HCT116 (cell line): ENCODE results near the gene TMA16. TPM values are rescaled to one million over a fixed set of nuclear protein-coding genes. Genes with fewer than 3 reads are reported as not detected.

Experiments
- ATAC-seq: fragments of 200-7000 bp; cut with Tn5 transposase; 2 replicates; pipeline ENCODE4 v1.9.1; 2020; ENCODE audit warnings: mild to moderate bottlenecking, moderate library complexity
- BruUV-seq: library from RNA; stranded (reverse); fragments of 400-500 nt; replicated peaks from 2 replicates; lab custom pipeline; 2021; lab: Mats Ljungman, UMichigan
- CTCF ChIA-PET: fragments of 300-600 bp; sonication (Branson Sonifier 250); formaldehyde crosslinking; loops from one replicate; lab custom pipeline; 2021; ENCODE audit warnings: antibody characterized with exemption; lab: Charles Lee
- POLR2A ChIA-PET: fragments of 300-600, 350-600 bp; sonication (Branson Sonifier 250); formaldehyde crosslinking; loops from one replicate; lab custom pipeline; 2021; ENCODE audit warnings: antibody characterized with exemption; lab: Charles Lee
- RAD21 ChIA-PET, 2 experiments: fragments of 300-600 bp; sonication (Branson Sonifier 250); formaldehyde crosslinking; loops; one replicate each; lab custom pipeline; 2023; ENCODE audit warnings: low total read pairs in 2 of 2; ENCODE audit not compliant: uncharacterized antibody in 2 of 2, unreplicated experiment in 2 of 2, low non-redundant PET in 1 of 2; lab: Charles Lee
- DNase-seq: peaks from one replicate; pipeline ENCODE4 v3.0.0-alpha.2; 2010; ENCODE audit warnings: low read depth, low spot score
- H2AFZ ChIP-seq: fragments of 200-600 bp; shearing (Covaris generic), sonication (generic); 2 replicates; pipeline ENCODE4 v1.6.1; 2017; ENCODE audit warnings: low read depth, mixed run types, mixed read lengths, antibody characterized with exemption, low read length; ENCODE audit not compliant: poor library complexity, severe bottlenecking
- H3K27ac ChIP-seq: 2 replicates; pipeline ENCODE4 v1.5.1; 2012; ENCODE audit warnings: low read depth, low read length
- H3K27me3 ChIP-seq: fragments of 200-600 bp; sonication (generic); 2 replicates; pipeline ENCODE4 v1.6.1; 2016; ENCODE audit warnings: mixed run types, low read length, mixed read lengths; ENCODE audit not compliant: insufficient read depth
- H3K36me3 ChIP-seq, 2 experiments: fragments of 200-500 bp in 1 of 2; fragments of 200-600 bp in 1 of 2; sonication (Bioruptor generic) in 1 of 2; sonication (generic) in 1 of 2; 2 replicates each; pipeline versions ENCODE4 v1.5.1 to v1.6.1; 2014 to 2016; ENCODE audit warnings: low read length in 2 of 2, inconsistent platforms in 1 of 2, mixed read lengths in 1 of 2, mixed run types in 1 of 2; ENCODE audit not compliant: insufficient read depth in 2 of 2, control insufficient read depth in 1 of 2
- H3K4me1 ChIP-seq, 2 experiments: fragments of 200-600 bp in 1 of 2; sonication (generic) in 1 of 2; 2 replicates each; pipeline versions ENCODE4 v1.5.1 to v1.6.1; 2012 to 2017; ENCODE audit warnings: low read length in 2 of 2, inconsistent platforms in 1 of 2, mild to moderate bottlenecking in 1 of 2, mixed read lengths in 1 of 2, mixed run types in 1 of 2, moderate library complexity in 1 of 2; ENCODE audit not compliant: insufficient read depth in 2 of 2, control insufficient read depth in 1 of 2
- H3K4me2 ChIP-seq: fragments of 200-600 bp; sonication (generic); 2 replicates; pipeline ENCODE4 v1.6.1; 2017; ENCODE audit warnings: mixed run types, low read length, mixed read lengths
- H3K4me3 ChIP-seq, 2 experiments: fragments of 200-600 bp in 1 of 2; sonication (generic) in 1 of 2; replicated peaks in 1 of 2; 2 replicates each; pipeline ENCODE4 v1.5.1; 2011 to 2016; ENCODE audit warnings: low read length in 2 of 2, control low read depth in 1 of 2, low read depth in 1 of 2, mild to moderate bottlenecking in 1 of 2, mixed read lengths in 1 of 2, mixed run types in 1 of 2
- H3K79me2 ChIP-seq: fragments of 200-600 bp; sonication (generic); 2 replicates; pipeline ENCODE4 v1.6.1; 2017; ENCODE audit warnings: mild to moderate bottlenecking, mixed run types, low read length, moderate library complexity, mixed read lengths; ENCODE audit not compliant: insufficient read depth
- H3K9ac ChIP-seq: fragments of 200-600 bp; sonication (generic); 2 replicates; pipeline ENCODE4 v1.6.1; 2016; ENCODE audit warnings: low read length, mixed read lengths
- H3K9me2 ChIP-seq: fragments of 200-600 bp; sonication (generic), shearing (Covaris generic); 2 replicates; pipeline ENCODE4 v1.6.1; 2017; ENCODE audit warnings: mixed run types, mild to moderate bottlenecking, moderate library complexity; ENCODE audit not compliant: insufficient read depth
- H3K9me3 ChIP-seq, 2 experiments: fragments of 200-500 bp in 1 of 2; fragments of 200-600 bp in 1 of 2; sonication (Bioruptor generic) in 1 of 2; sonication (generic) in 1 of 2; 2 replicates each; pipeline ENCODE4 v1.6.1; 2014 to 2017; ENCODE audit warnings: low read length in 2 of 2, mixed read lengths in 2 of 2, inconsistent platforms in 1 of 2, low read depth in 1 of 2, mild to moderate bottlenecking in 1 of 2, mixed run types in 1 of 2, moderate library complexity in 1 of 2; ENCODE audit not compliant: control insufficient read depth in 1 of 2, insufficient read depth in 1 of 2
- H4K20me1 ChIP-seq: fragments of 200-600 bp; sonication (generic), shearing (Covaris generic); 2 replicates; pipeline ENCODE4 v1.6.1; 2017; ENCODE audit warnings: mixed run types, mild to moderate bottlenecking, moderate library complexity; ENCODE audit not compliant: insufficient read depth
- ATF3 ChIP-seq: IDR thresholded peaks from 2 replicates; pipeline ENCODE4 v1.6.1; 2012
- CBX3 ChIP-seq: IDR thresholded peaks from 2 replicates; pipeline ENCODE4 v1.6.1; 2012; ENCODE audit warnings: low read depth
- CEBPB ChIP-seq: IDR thresholded peaks from 2 replicates; pipeline ENCODE4 v1.6.1; 2012; ENCODE audit warnings: low read depth
- CTCF ChIP-seq, 3 experiments: fragments of 200-600 bp in 1 of 3; sonication (generic) in 1 of 3; IDR thresholded peaks in 2 of 3; conservative IDR thresholded peaks in 1 of 3; 2 replicates each; pipeline ENCODE4 v1.5.1; 2012 to 2017; ENCODE audit warnings: low read depth in 2 of 3, low read length in 2 of 3, antibody characterized with exemption in 1 of 3, borderline replicate concordance in 1 of 3, control low read depth in 1 of 3, mild to moderate bottlenecking in 1 of 3, mixed read lengths in 1 of 3, mixed run types in 1 of 3, moderate library complexity in 1 of 3; ENCODE audit not compliant: insufficient read depth in 1 of 3
- EGR1 ChIP-seq: IDR thresholded peaks from 2 replicates; pipeline ENCODE4 v1.6.1; 2012; ENCODE audit warnings: low read depth
- ELF1 ChIP-seq: IDR thresholded peaks from 2 replicates; pipeline ENCODE4 v1.6.1; 2012; ENCODE audit warnings: low read depth, borderline replicate concordance
- EZH2 ChIP-seq: fragments of 200-600 bp; sonication (generic); IDR thresholded peaks from 2 replicates; pipeline ENCODE4 v1.6.1; 2017; ENCODE audit warnings: antibody characterized with exemption, mixed run types
- EZH2phosphoT487 ChIP-seq: fragments of 200-600 bp; IDR thresholded peaks from 2 replicates; pipeline ENCODE4 v1.6.1; 2018; ENCODE audit warnings: antibody characterized with exemption, borderline replicate concordance
- FOSL1 ChIP-seq: IDR thresholded peaks from 2 replicates; pipeline ENCODE4 v1.6.1; 2012; ENCODE audit warnings: low read depth
- MAX ChIP-seq: IDR thresholded peaks from 2 replicates; pipeline ENCODE4 v1.6.1; 2012
- POLR2A ChIP-seq: IDR thresholded peaks from 2 replicates; pipeline ENCODE4 v1.7.0; 2011; ENCODE audit warnings: borderline replicate concordance; ENCODE audit not compliant: insufficient read depth, insufficient read length; ENCODE audit errors: extremely low read depth
- POLR2AphosphoS5 ChIP-seq: IDR thresholded peaks from 2 replicates; pipeline ENCODE4 v1.6.1; 2011; ENCODE audit warnings: mild to moderate bottlenecking, low read depth, low read length, moderate library complexity
- RAD21 ChIP-seq: IDR thresholded peaks from 2 replicates; pipeline ENCODE4 v1.6.1; 2012; ENCODE audit warnings: low read depth, mild to moderate bottlenecking
- REST ChIP-seq: IDR thresholded peaks from 2 replicates; pipeline ENCODE4 v1.6.1; 2012; ENCODE audit warnings: low read depth
- SIN3A ChIP-seq: IDR thresholded peaks from 2 replicates; pipeline ENCODE4 v1.6.1; 2012; ENCODE audit warnings: low read depth
- ZBTB33 ChIP-seq: IDR thresholded peaks from 2 replicates; pipeline ENCODE4 v1.6.1; 2011; ENCODE audit warnings: mild to moderate bottlenecking, low read length, moderate library complexity; ENCODE audit not compliant: insufficient replicate concordance; ENCODE audit errors: extremely low read depth
- ZFX ChIP-seq: fragments of 450-650 bp; IDR thresholded peaks from 2 replicates; pipeline ENCODE4 v1.6.1; 2017
- intact Hi-C: fragments of 100-400 bp; cut with micrococcal nuclease; formaldehyde crosslinking; loops from 2 replicates; pipeline ENCODE4 v1.10.0; 2022
- total RNA-seq: library from RNA; stranded (reverse); gene quantifications from one replicate; pipeline ENCODE4 v1.2.1, GENCODE V29; 2021; ENCODE audit not compliant: unreplicated experiment

TMA16 gene
- total RNA-seq, 1 experiment from 2014 or later: 52.7 TPM

- Histone ChIP-seq H3K4me1 (peaks cover 6 to 15% of the 10 kb centered on the region in 2 experiments; a peak in 3 of 4 replicates), H3K9me3 (no peaks in the 10 kb centered on the region), H3K79me2 (peaks cover 5% of the 10 kb centered on the region), H2AFZ (no peak overlapping the region), H3K36me3 (no peaks in the 10 kb centered on the region), H3K27me3 (no peaks in the 10 kb centered on the region), H3K9me2 (no peaks in the 10 kb centered on the region), H3K9ac (no peak overlapping the region), H3K27ac (no peak overlapping the region), H3K4me2 (no peak overlapping the region), H4K20me1 (no peaks in the 10 kb centered on the region), H3K4me3 (no peak overlapping the region)
- DNase-seq (no peak), ATAC-seq (no peak)
- POLR2A ChIA-PET: no interaction called here
- CTCF ChIA-PET: no interaction called here
- no peak for TF ChIP-seq CBX3
- TF ChIP-seq RAD21: no peak
- no peak for TF ChIP-seq EZH2
- no peak for TF ChIP-seq CEBPB
- no peak for TF ChIP-seq ZFX
- no peak for TF ChIP-seq POLR2AphosphoS5
- TF ChIP-seq SIN3A: no peak
- no peak for TF ChIP-seq FOSL1
- no peak for TF ChIP-seq ELF1
- TF ChIP-seq ZBTB33: no peak
- TF ChIP-seq EZH2phosphoT487: no peak
- TF ChIP-seq EGR1: no peak
- no peak for TF ChIP-seq POLR2A
- TF ChIP-seq CTCF (IDR thresholded peaks at IDR 0.05 in 2 of 3, conservative IDR thresholded peaks at IDR 0.05 in 1 of 3; ENCODE audit: borderline replicate concordance in 1 of 3, insufficient read depth in 1 of 3, low read depth in 2 of 3, low read length in 2 of 3): no peak
- TF ChIP-seq MAX: no peak
- TF ChIP-seq ATF3: no peak
- TF ChIP-seq REST: no peak
- no TSS peak for BruUV-seq
- RAD21 ChIA-PET: no interaction called here
- intact Hi-C loops: loop anchor here (5.0 to 10.0 kb wide), 3 partner anchors 195 to 1255 kb away; partner anchors contain the start of gene NAF1
Measured at GRCh38 chr4:163489929-163490328, 4.6 kb upstream of the TMA16 start.
